HG03196 (cell line): Measurements from ENCODE around the gene MAGEH1.

ENCODE experiments used
- ATAC-seq: cut with Tn5 transposase; IDR thresholded peaks from one replicate; pipeline ENCODE4 v1.9.1; 2021; ENCODE audit not compliant: unreplicated experiment

The MAGEH1 gene

DNA sequence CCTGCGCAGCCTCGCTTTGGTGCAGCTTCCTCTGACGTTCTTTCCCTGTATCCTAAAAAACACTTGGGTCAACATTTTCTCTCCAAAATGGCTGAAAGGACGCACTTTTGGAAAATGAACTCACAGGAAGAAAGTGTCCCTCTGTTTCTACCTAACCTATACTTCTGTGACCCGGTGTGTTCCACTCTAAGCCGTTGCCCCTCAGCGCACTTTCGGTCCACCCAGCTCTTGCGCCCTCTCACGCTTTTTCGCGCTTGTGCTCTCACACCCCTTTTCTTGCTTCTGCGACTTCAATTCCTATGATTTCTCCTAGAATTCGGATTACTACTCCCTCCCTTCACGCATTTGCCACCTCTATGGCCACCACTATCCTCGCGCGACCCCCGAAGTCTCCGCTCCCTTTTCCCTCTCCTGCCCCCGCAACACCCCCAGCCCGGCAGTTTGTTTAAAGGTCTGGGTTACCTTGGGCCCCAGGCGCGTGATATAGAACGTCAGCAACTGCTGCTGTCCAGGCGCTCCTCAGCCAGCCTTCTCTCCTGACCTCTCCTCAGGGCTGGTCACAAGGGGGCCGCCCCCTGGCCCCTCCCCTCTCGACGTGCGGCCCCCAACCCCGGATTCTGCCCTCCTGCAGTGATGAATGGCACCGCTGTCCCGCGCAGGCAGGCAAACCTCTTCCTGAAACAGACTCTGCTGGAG, 37.5 kb downstream of the MAGEH1 start, which contains the start of gene USP51:
Gene USP51, minus strand, starts transcription at position 535 of the 696 bp plus-strand sequence. CDS start 909 bp downstream, outside the sequence.
- peak; percentile 41 for ATAC-seq

- no peak for ATAC-seq
These were observed 38.2 kb downstream of the MAGEH1 start for GRCh38 chrX:55490121-55490520.

GRCh38 chrX:55490974-55491373, 39.0 kb downstream of the MAGEH1 start:
- ATAC-seq = no peak
